Brain microvascular endothelial cell (primary cell): ENCODE data around the gene GTF2A2.
"Not testable (repeated sequence)": the region's sequence is repeated elsewhere in the genome, so short reads cannot be mapped to it uniquely, and the experiment has no call there.

ENCODE experiments used
- DNase-seq: peaks from one replicate; pipeline ENCODE4 v3.0.0-alpha.2; 2020
- H3K27ac ChIP-seq: fragments of 250-450 bp; sonication (Bioruptor Pico); 2 replicates; pipeline ENCODE4 v1.5.1; 2020; ENCODE audit warnings: mild to moderate bottlenecking, moderate library complexity
- H3K27me3 ChIP-seq: fragments of 250-450 bp; sonication (Bioruptor Pico); replicated peaks from 2 replicates; pipeline ENCODE4 v1.5.1; 2020; ENCODE audit warnings: mild to moderate bottlenecking
- H3K36me3 ChIP-seq: fragments of 250-450 bp; sonication (Bioruptor Pico); replicated peaks from 2 replicates; pipeline ENCODE4 v1.5.1; 2020; ENCODE audit warnings: mild to moderate bottlenecking
- H3K4me3 ChIP-seq: 2 replicates; pipeline ENCODE4 v1.5.1; 2011; ENCODE audit warnings: low read depth, mild to moderate bottlenecking, control low read depth, low read length, moderate library complexity
- CTCF ChIP-seq: IDR thresholded peaks from 2 replicates; pipeline ENCODE4 v1.5.1; 2011; ENCODE audit warnings: low read depth, mild to moderate bottlenecking, moderate library complexity, low read length, control low read depth, inconsistent platforms; ENCODE audit errors: missing control alignments
- in situ Hi-C: cut with HindIII; loops from 2 replicates; pipeline ENCODE4 v1.10.0; 2017; ENCODE audit warnings: low sequenced_read_pairs, low pct_ligation_motif_present

The GTF2A2 gene

GRCh38 chr15:59644756-59645155, 12.6 kb downstream of the GTF2A2 start:
- no peak for DNase-seq
- Histone ChIP-seq H3K27ac (no peak overlapping the region), H3K27me3 (no peaks in the 10 kb centered on the region), H3K36me3 (peaks cover 14% of the 10 kb centered on the region), H3K4me3 (no peak overlapping the region)
- TF ChIP-seq CTCF: no peak
- in situ Hi-C loops: no loop called here

DNA sequence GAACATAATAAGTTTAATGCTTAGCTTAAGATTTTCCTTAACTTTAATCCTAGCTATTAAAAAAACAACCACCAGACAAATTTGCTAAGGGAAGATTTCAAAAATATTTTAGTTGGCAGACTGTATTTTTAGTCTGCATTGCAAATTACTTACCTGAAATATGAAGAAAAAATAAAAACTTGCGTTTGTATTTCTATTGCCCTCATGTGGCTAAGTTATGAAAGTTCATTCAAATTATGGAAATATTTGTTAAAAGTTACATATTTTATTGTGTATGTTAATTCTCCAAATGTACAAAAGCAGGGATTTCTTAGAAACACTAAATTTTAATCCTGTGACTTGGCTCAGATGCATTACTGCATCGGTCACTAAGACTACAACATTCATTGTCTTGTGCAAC, 15.0 kb downstream of the GTF2A2 start:
- no peak for TF ChIP-seq CTCF
- Histone ChIP-seq H3K4me3 (no peak overlapping the region), H3K36me3 (peaks cover 16% of the 10 kb centered on the region), H3K27ac (no peak overlapping the region), H3K27me3 (no peaks in the 10 kb centered on the region)
- no peak for DNase-seq
- in situ Hi-C loops: no loop called here

GRCh38 chr15:59637507-59637906, 19.8 kb downstream of the GTF2A2 start:
- in situ Hi-C loops, H3K27me3 ChIP-seq, H3K27ac ChIP-seq, H3K36me3 ChIP-seq, H3K4me3 ChIP-seq, DNase-seq: not testable (repeated sequence)

DNA sequence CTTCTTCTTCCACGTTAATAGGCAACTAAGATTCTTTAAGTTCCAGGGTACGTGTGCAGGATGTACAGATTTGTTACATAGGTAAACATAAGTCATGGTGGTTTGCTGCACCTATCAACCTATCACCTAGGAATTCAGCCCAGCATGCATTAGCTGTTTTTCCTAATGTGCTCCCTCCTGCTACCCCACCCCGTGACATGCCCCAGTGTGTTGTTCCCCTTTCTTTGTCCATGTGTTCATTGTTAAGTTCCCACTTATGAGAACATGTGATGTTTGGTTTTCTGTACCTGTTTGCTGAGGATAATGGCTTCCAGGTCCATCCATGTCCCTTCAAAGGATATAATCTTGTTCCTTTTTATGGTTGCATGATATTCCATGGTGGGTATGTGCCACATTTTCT, 21.1 kb downstream of the GTF2A2 start:
- Histone ChIP-seq H3K27me3 (no peaks in the 10 kb centered on the region), H3K27ac (no peak overlapping the region), H3K4me3 (no peak overlapping the region), H3K36me3 (peaks cover 5% of the 10 kb centered on the region)
- no peak for DNase-seq
- in situ Hi-C loops: no loop called here
- TF ChIP-seq CTCF: no peak

GRCh38 chr15:59632714-59633113, 24.6 kb downstream of the GTF2A2 start:
- Histone ChIP-seq H3K4me3 (no peak overlapping the region), H3K27me3 (no peaks in the 10 kb centered on the region), H3K27ac (no peak overlapping the region), H3K36me3 (no peaks in the 10 kb centered on the region)
- peak; percentile 73 for TF ChIP-seq CTCF
- DNase-seq: no peak
- in situ Hi-C loops: no loop called here

DNA sequence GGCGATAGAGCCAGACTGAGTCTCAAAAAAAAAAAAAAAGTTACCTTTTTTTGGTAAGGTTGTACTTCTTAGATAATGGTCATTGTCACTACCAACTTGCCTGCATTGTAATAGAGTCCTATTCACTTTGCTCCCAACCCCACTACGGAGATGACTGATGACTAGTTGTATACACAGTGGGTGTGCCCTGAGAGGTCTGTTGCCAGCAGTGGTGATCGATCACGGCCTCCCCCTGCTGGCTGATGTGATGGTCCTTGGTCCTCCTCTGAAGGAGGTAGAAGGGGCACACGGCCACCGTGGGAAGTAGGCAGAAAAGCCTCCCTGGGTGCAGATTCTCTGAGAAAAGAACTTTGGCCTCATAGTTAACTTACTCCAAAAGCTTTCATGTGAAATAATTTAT, 35.0 kb downstream of the GTF2A2 start:
- TF ChIP-seq CTCF: peak; percentile 86
- in situ Hi-C loops: no loop called here
- H3K36me3 ChIP-seq: no peaks in the 10 kb centered on the region

DNA sequence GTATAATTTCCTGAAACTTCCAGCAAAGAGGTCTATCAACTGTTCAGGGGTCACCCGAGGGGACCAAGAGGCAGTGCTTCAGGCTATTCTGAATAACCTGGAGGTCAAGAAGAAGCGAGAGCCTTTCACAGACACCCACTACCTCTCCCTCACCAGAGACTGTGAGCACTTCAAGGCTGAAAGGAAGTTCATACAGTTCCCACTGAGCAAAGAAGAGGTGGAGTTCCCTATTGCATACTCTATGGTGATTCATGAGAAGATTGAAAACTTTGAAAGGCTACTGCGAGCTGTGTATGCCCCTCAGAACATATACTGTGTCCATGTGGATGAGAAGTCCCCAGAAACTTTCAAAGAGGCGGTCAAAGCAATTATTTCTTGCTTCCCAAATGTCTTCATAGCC, 38.9 kb downstream of the GTF2A2 start:
- in situ Hi-C loops: no loop called here
- H3K27me3 ChIP-seq: peaks cover 6% of the 10 kb centered on the region
- no peak overlapping the region for H3K4me3 ChIP-seq
- TF ChIP-seq CTCF: no peak
- no peak overlapping the region for H3K27ac ChIP-seq
- no peak for DNase-seq
- no peaks in the 10 kb centered on the region for H3K36me3 ChIP-seq

More for the DNA sequence above, 35.0 kb downstream of the GTF2A2 start:
- H3K27me3 ChIP-seq: peaks cover 2% of the 10 kb centered on the region
- DNase-seq: peak; percentile 69
- no peak overlapping the region for H3K4me3 ChIP-seq
- H3K27ac ChIP-seq: no peak overlapping the region
